Neutrophil (primary cell): Measurements from ENCODE around the gene FFAR3.

Experiments used
- H3K27ac ChIP-seq: fragments of 200-600 bp; sonication (generic); 2 replicates; pipeline ENCODE4 v1.5.1; 2016; ENCODE audit warnings: mild to moderate bottlenecking, moderate library complexity
- H3K27me3 ChIP-seq: fragments of 200-600 bp; sonication (generic); 2 replicates; pipeline ENCODE4 v1.6.0; 2016; ENCODE audit warnings: mild to moderate bottlenecking
- H3K36me3 ChIP-seq: fragments of 200-600 bp; sonication (generic); 2 replicates; pipeline ENCODE4 v1.5.1; 2017
- H3K4me1 ChIP-seq, 2 experiments: fragments of 200-600 bp in 1 of 2; sonication (generic) in 1 of 2; 1 replicate in 1 of 2; 2 replicates in 1 of 2; pipeline versions ENCODE4 v1.5.1 to v1.6.1; 2013 to 2016; ENCODE audit warnings: low read depth in 1 of 2, low read length in 1 of 2, mild to moderate bottlenecking in 1 of 2, moderate library complexity in 1 of 2; ENCODE audit not compliant: control insufficient read depth in 1 of 2, insufficient read depth in 1 of 2
- H3K4me3 ChIP-seq, 2 experiments: fragments of 200-600 bp in 1 of 2; sonication (generic) in 1 of 2; 1 replicate in 1 of 2; 2 replicates in 1 of 2; pipeline ENCODE4 v1.5.1; 2013 to 2016; ENCODE audit warnings: low read depth in 1 of 2, low read length in 1 of 2, mild to moderate bottlenecking in 1 of 2, moderate library complexity in 1 of 2
- H3K9me3 ChIP-seq: fragments of 200-600 bp; sonication (generic); 2 replicates; pipeline ENCODE4 v1.5.1; 2016
- CTCF ChIP-seq: fragments of 200-600 bp; sonication (generic); IDR thresholded peaks from 2 replicates; pipeline ENCODE4 v1.5.1; 2016; ENCODE audit warnings: antibody characterized with exemption

FFAR3 gene

GRCh38 chr19:35337984-35338296 lies 20.3 kb upstream of the FFAR3 start:
- H3K27me3 ChIP-seq, result peaks cover 8% of the 10 kb centered on the region
- H3K27ac ChIP-seq, result no peak overlapping the region
- H3K4me1 ChIP-seq, result peaks cover 0 to 2% of the 10 kb centered on the region in 2 experiments
- no peak for TF ChIP-seq CTCF
- no peaks in the 10 kb centered on the region for H3K9me3 ChIP-seq
- H3K36me3 ChIP-seq, result no peaks in the 10 kb centered on the region
- H3K4me3 ChIP-seq, result no peak overlapping the region

- Histone ChIP-seq H3K27ac (no peak overlapping the region), H3K36me3 (no peaks in the 10 kb centered on the region), H3K4me3 (no peak overlapping the region), H3K27me3 (peaks cover 12% of the 10 kb centered on the region), H3K9me3 (no peaks in the 10 kb centered on the region), H3K4me1 (peaks cover 0 to 2% of the 10 kb centered on the region in 2 experiments)
- TF ChIP-seq CTCF, result no peak
Observed at GRCh38 chr19:35340431-35340830, 17.8 kb upstream of the FFAR3 start.

GRCh38 chr19:35341006-35341405 lies 17.3 kb upstream of the FFAR3 start:
- peaks cover 17% of the 10 kb centered on the region for H3K27me3 ChIP-seq
- no peaks in the 10 kb centered on the region for H3K36me3 ChIP-seq
- H3K4me3 ChIP-seq, result no peak overlapping the region
- H3K27ac ChIP-seq, result no peak overlapping the region
- TF ChIP-seq CTCF, result no peak
- peaks cover 2 to 6% of the 10 kb centered on the region in 2 experiments for H3K4me1 ChIP-seq
- no peaks in the 10 kb centered on the region for H3K9me3 ChIP-seq

GRCh38 chr19:35341565-35342225 lies 16.6 kb upstream of the FFAR3 start:
- no peaks in the 10 kb centered on the region for H3K36me3 ChIP-seq
- H3K4me3 ChIP-seq, result no peak overlapping the region
- H3K4me1 ChIP-seq, result peaks cover 9 to 13% of the 10 kb centered on the region in 2 experiments
- no peak for TF ChIP-seq CTCF
- no peaks in the 10 kb centered on the region for H3K9me3 ChIP-seq
- peaks cover 24% of the 10 kb centered on the region for H3K27me3 ChIP-seq
- H3K27ac ChIP-seq, result no peak overlapping the region

- TF ChIP-seq CTCF, result no peak
- no peak overlapping the region for H3K4me3 ChIP-seq
- H3K9me3 ChIP-seq, result no peaks in the 10 kb centered on the region
- H3K27me3 ChIP-seq, result peaks cover 24% of the 10 kb centered on the region
- H3K36me3 ChIP-seq, result no peaks in the 10 kb centered on the region
- peaks cover 16 to 21% of the 10 kb centered on the region in 2 experiments for H3K4me1 ChIP-seq
- H3K27ac ChIP-seq, result no peak overlapping the region
Observed at GRCh38 chr19:35342430-35342829, 15.8 kb upstream of the FFAR3 start.
